GM21528 (cell line): ENCODE results near the gene EIF4A3.

Source experiments
- ATAC-seq: cut with Tn5 transposase; IDR thresholded peaks from one replicate; pipeline ENCODE4 v1.9.1; 2021; ENCODE audit warnings: mild to moderate bottlenecking, moderate library complexity; ENCODE audit not compliant: unreplicated experiment, low FRiP score

EIF4A3 gene

DNA sequence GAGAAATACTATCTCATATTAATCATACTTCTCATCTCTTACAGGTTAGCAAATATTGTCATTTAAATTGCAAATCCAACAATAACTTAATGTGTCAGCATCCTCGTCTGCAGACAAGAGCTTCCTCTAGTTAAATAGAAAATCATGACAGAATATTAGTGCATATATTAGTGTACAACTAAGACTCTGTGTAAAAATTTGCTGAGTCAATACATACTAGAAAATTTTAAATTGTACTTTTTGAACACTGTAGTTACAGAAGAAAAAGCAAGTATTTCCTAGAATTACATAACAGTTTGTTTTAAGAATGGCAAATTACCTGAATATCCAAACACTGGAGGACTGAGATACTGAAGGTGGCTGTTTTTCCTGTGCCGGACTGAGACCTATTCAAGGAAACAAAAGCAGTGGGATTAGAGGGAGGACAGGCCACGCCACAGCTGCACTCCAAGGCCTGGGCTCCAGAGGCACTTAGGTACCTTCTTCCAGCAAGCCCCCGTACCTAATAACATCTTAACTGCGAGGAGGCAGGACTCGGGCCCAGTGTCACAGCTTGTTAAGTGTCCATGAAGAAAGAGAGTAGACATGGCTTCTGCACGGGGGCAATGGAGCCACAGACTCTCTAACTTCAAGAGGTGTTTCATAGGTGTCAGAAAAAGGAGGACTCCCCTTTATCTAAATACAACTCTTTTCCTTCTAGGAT is 5.3 kb downstream of the EIF4A3 start:
- no peak for ATAC-seq

DNA sequence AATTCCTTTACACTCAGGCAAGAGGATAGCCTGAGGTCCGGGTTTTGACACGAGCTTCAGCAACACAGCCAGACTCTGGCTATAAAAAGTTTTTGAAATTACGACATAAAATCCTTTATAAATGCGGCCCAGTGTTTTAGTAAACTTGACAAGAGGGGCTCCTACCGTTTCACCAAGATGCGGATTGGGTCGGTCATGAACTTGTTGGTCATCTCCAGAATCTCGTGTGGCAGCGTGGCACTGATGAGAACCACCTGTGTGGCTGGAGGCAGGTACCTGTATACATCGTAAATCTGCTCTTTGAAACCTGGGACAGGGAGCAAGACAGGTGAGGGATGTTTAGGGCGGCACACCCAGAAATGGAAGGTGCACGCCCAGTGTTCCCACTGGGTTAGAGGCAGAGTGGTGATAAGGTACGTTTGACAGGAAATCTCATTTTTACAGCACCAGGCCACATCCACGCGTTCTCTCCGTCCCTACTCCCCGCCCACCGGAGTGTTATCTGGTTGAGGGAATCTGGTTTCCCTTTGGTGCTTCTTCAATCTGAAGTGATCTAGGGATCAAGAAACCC is 8.0 kb downstream of the EIF4A3 start:
- no peak for ATAC-seq

GRCh38 chr17:80137131-80137530 is 9.8 kb downstream of the EIF4A3 start:
- ATAC-seq: no peak

- no peak for ATAC-seq
Observed at GRCh38 chr17:80133626-80133970, 13.3 kb downstream of the EIF4A3 start.

GRCh38 chr17:80132906-80133625 is 13.9 kb downstream of the EIF4A3 start:
- ATAC-seq: no peak

DNA sequence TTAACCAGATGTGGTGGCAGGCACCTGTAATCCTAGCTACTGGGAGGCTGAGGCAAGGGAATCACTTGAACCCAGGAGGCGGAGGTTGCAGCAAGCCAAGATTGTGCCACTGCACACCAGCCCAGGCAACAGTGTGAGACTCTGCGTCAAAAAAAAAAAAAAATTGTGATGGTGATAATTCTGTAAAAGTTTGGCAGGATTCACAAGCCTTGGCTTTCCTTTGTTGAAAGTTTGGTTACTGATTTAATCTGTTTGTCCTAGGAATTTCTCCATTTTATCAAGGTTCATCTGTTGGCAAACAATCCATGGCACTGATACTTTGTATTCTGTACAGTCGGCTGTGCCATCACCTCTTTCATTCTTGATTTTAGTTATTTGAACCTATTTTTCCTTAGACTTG is 15.9 kb downstream of the EIF4A3 start:
- no peak for ATAC-seq

DNA sequence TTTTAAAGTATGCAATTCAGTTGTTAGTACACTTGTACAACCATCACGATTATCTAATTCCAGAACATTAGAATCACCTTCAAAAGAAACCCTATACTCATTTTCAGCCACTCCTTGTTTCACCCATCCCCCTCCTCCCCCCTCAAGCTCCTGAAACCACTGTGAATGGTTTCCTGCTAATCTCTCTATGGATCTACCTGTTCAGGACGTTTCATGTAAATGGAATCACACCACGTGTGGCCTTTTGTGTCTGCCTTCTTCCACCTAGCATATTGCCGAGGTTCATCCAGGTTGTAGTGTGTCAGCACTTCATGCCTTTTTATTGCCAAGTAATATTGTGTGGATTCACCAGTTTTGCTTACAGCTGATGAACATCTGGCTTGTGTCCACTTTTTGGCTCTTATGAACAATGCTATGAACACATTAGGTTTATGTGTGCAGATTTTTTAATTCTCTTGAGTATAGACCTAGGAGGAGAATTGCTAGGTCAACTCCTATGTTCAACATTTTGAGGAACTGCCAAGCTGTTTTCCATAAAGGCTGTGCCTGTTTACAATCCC is 17.8 kb downstream of the EIF4A3 start:
- no peak for ATAC-seq

DNA sequence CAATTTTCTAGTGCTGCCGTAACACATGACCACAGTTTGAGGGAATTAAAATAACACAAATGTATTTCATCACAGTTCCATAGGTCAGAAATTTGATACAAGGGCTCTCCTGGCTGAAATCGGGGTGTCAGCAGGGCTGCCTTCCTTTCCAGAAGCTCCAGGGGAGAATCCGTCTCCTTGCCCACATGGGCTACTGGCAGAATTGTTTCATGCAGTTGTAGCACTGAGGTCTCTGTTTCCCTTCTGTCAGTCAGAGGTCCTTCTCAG is 20.5 kb downstream of the EIF4A3 start:
- ATAC-seq: no peak

DNA sequence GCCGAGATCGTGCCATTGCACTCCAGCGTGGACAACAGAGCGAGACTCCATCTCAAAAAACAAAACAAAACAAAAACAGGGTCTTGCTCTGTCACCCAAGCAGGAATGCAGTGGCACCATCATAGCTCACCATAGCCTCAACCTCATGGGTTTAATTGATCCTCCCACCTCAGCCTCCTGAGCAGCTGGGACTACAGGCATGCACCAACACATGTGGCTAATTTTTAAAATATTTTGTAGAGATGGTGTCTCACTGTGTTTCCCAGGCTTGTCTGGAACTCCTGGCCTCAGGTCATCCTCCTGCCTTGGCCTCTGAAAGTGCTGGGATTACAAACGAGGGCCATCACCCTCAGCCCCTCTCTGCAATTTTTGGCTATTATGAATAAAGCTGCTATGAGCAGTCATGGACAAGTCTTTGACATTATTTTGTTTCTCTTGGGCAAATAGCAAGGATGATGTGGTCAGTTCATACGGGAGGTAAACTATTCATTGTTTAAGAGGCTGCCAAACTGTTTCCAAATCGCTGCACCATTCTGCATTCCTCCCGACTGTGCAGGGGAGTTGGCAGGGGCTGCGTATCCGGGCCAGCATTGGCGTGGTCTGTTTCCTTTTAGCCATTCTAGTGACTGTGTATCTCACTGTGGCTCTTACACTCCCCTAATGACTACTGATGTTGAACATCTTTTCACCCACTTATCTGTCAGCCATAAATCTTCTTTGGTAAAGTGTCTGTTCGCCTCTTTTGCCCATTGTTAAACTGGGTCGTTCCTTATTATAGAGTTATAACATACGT is 21.1 kb downstream of the EIF4A3 start:
- ATAC-seq: no peak

GRCh38 chr17:80124351-80124981 is 22.5 kb downstream of the EIF4A3 start:
- ATAC-seq: no peak

DNA sequence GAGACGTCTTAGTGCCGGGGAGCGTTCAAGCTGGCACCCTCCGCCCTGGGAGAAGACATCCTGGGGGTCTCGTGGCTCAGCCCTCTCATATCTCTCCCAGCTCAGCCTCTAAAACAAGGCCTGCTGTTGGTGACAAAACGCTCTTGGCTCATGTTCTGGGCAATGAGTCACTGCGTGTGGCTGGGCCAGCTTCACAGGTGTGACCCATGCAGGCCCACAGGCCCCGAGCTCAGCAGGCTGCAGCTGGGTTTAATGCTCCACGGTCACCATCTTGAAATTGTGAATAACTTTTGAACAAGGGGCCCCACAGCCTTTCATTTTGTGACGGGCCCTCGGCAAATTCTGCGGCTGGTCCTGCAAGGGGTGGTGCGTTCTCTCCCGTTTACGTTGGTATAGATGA is 23.1 kb downstream of the EIF4A3 start:
- no peak for ATAC-seq

GRCh38 chr17:80122926-80123505 is 23.9 kb downstream of the EIF4A3 start:
- no peak for ATAC-seq

- ATAC-seq: no peak
Observed at GRCh38 chr17:80122026-80122575, 24.8 kb downstream of the EIF4A3 start.

- no peak for ATAC-seq
Observed at GRCh38 chr17:80119839-80120238, 27.1 kb downstream of the EIF4A3 start.

DNA sequence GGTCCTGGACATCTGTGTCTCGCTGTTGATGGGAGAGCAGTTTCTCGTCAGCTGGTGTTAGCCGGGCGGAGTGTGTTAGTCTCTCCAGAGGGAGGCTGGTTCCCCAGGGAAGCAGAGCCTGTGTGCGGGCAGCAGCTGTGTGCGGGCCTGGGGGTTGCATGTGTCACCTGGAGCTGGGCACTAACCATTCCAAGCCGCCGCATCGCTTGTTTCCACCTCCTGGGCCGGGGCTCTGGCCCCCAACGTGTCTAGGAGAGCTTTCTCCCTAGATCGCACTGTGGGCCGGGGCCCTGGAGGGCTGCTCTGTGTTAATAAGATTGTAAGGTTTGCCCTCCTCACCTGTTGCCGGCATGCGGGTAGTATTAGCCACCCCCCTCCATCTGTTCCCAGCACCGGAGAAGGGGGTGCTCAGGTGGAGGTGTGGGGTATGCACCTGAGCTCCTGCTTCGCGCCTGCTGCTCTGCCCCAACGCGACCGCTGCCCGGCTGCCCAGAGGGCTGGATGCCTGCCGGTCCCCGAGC is 27.6 kb downstream of the EIF4A3 start:
- no peak for ATAC-seq

DNA sequence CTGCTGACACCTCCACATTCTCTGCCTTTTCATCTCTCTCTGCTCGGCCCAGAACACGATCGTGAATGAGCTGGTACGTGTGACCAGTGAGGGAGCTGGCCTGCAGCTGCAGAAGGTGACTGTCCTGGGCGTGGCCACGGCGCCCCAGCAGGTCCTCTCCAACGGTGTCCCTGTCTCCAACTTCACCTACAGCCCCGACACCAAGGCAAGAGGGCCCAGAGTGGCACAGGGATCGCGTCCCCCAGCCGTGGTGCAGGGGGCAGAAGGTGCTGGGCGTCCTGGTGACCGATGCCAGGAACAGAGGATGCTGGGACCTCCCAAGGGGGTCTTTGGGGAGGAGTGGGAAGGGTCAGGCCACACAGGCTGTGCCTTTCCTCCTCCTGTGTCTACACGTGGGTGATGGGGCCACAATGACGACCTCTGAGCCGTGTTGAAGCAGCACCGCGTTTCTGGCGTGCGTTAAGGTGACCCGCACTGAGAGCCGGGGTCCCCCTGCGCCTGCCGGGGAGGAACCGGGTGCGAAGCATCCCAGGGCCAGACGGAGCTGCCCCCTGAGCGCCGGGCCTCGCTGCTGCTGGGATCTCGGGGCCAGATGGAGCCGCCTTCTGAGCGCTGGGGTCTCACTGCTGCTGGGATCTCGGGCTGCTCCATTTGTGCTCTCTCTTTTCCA is 28.2 kb downstream of the EIF4A3 start:
- ATAC-seq: no peak

DNA sequence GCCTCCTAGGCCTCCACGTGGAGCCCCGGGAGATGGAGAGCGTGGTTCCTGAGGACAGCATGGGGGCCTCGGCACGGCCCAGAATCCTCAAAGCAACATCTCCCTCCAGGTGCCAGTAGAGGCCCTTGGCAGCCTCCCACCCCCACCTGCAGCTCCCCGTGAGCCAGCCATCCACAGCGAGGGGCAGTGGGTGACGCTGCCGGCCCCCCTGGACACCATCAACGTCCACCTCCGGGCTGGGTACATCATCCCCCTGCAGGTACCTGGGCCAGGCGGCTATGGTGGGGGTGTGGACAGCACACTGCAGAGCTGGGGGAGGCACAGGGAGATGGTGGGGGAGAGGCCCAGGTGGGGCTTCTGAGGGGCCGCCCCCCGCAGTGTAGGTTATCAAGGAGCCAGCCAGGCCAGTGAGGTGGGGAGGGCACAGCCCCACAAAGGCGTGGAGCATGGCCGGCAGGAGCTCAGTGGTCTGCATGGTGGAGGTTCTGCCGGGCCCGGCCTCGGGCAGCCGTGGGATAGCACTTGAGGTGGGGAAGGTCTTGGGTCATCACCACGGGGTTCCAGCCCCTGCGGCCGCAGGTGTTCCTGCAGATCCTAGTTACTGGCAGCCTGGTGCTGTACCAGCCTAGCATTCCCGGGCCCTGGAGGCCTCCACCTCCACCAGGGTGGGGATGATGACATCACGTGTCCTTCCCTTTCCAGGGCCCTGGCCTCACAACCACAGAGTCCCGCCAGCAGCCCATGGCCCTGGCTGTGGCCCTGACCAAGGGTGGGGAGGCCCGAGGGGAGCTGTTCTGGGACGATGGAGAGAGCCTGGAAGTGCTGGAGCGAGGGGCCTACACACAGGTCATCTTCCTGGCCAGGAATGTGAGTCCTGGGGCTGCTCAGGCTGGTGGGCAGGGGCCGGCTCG is 29.2 kb downstream of the EIF4A3 start:
- no peak for ATAC-seq

GRCh38 chr17:80116921-80117380 is 30.0 kb downstream of the EIF4A3 start:
- no peak for ATAC-seq
